ENCODE data around the gene WWOX.

WWOX gene

GRCh38 chr16:78862022-78862421 lies 762.6 kb downstream of the WWOX start:
- DNase-seq (ENCODE audit: low spot score): no peak

GRCh38 chr16:78866521-78866920 lies 767.1 kb downstream of the WWOX start:
- DNase-seq (ENCODE audit: low spot score): no peak

GRCh38 chr16:78869492-78869891 lies 770.0 kb downstream of the WWOX start:
- no peak for DNase-seq (ENCODE audit: low spot score)

- DNase-seq (ENCODE audit: low spot score): no peak
Measured at GRCh38 chr16:78871241-78871640, 771.8 kb downstream of the WWOX start.

GRCh38 chr16:78876671-78877070 lies 777.2 kb downstream of the WWOX start:
- no peak for DNase-seq (ENCODE audit: low spot score)

DNA sequence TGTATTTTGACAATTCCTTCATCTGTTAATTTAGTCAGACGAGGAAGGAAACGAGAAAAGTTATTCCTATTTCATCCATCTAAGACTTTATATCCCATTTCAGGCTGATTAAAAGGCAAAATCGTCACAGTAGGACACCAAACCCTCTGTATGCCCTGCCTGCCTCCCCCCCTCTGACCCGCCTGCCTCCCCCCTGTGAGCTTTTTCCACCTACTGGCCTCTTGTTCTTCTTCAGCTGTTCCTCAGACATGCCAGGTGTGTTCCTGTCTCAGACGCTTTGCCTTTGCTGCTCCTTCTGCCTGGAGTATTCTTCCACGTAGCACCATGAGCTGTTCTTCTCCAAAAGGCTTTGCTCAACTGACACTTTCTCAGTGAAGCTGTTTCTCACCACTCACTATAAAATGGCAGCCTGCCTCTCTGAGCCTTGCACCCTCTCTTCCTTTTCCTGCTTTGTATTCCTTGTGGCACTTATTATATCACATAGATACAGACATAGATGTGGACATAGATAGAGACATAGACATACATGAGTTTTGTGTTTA lies 777.7 kb downstream of the WWOX start:
- no peak for DNase-seq (ENCODE audit: low spot score)

DNA sequence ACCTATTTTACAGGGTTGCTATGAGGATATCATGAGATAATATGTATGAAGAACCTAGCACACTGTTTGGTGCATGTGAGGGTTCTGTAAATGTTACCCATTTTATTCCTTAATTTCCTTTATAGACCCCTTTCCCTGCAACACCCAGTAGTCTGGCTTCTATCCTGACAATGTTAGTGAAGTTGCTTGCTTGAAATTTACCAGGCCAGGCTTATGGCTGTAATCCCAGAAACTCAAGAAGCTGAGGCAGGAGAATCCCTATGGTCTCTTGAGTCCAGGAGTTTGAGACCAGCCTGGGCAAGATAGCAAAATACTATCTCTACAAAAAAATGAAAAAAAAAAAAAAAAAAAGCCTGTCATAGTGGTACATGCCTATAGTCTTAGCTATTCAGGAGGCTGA lies 779.1 kb downstream of the WWOX start:
- DNase-seq (ENCODE audit: low spot score): no peak

- DNase-seq (ENCODE audit: low spot score): no peak
Measured at GRCh38 chr16:78879011-78879410, 779.6 kb downstream of the WWOX start.

DNA sequence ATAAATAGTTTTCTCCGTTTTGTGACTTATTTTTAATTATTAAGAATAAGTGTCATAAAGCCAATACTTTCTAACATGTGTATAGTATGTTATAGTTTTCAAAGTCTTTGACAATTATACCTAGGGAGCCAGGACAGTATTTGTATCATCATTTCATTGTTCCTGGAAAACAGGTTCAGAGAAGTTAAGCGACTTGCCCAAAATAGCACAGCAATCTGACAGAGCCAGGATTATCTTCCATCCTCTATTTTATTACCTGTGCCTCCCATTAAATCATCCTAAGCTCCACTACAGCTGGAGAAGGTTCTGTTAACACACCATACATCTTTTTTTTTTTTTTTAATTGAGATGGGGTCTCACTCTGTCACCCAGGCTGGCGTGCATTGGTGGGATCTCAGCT lies 782.7 kb downstream of the WWOX start:
- no peak for DNase-seq (ENCODE audit: low spot score)

GRCh38 chr16:78882751-78883150 lies 783.3 kb downstream of the WWOX start:
- no peak for DNase-seq (ENCODE audit: low spot score)

DNA sequence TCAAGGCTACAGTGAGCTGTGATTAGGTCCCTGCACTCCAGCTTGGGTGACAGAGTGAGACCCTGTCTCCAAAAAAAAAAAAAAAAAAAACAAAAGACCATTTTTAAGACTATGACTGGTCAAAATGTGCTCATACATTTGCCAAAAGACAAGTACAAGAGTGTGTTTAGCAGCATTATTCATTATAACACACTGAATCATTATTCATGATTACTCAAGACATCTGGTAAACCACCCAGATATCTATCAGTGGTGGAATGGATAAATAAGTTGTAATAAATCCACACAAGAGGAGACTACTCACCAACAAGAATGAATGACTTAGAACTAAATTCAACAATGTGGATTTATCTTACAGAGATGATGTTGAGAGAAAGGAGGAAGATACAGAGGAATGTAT lies 784.8 kb downstream of the WWOX start:
- no peak for DNase-seq (ENCODE audit: low spot score)

DNA sequence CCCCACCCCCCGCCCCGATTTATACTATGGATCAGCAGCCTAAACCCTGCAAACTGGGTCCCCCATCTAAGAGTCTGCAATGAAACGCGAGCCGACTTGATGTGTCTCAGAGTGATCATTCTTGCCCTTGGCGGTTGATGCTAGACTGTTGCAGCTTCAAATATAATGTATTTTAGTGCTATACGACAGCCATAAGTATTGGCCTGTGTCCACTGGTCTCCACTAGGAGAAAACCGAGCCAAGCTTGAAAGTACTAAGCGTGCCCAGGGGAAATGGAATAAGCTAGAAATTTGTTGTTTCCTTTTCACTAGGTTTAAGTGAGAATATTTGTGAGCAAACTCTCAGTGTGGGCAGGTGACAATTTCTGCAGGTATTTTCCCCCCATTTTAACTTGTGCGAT lies 789.9 kb downstream of the WWOX start:
- no peak for DNase-seq (ENCODE audit: low spot score)

DNA sequence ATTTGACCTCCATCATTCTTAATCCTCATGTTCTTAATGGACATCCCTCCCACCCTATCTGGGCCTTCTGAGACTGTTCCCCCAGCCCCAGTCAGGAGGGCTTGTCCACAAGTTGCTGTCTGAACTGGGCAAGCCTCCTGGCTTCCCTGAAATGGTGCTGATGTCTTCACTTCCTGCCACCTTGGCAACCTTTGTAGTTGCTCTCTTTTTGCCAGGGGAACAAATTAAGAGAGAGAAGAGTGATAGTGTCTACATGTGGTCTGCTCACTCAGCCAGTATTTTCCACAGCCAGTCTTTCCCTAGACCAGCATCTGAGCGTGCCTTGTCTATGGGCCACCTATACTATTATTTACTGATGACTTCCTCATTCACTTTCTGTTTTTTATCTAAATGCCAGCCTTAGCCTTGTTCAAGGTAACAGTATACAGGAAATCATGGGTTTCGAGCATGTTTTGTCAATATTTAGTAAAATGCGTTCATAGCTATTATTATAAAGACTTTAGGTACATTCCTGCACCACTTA lies 791.0 kb downstream of the WWOX start:
- DNase-seq (ENCODE audit: low spot score): no peak

GRCh38 chr16:78892951-78893733 lies 793.7 kb downstream of the WWOX start:
- DNase-seq (ENCODE audit: low spot score): no peak

GRCh38 chr16:78894886-78895285 lies 795.4 kb downstream of the WWOX start:
- no peak for DNase-seq (ENCODE audit: low spot score)

DNA sequence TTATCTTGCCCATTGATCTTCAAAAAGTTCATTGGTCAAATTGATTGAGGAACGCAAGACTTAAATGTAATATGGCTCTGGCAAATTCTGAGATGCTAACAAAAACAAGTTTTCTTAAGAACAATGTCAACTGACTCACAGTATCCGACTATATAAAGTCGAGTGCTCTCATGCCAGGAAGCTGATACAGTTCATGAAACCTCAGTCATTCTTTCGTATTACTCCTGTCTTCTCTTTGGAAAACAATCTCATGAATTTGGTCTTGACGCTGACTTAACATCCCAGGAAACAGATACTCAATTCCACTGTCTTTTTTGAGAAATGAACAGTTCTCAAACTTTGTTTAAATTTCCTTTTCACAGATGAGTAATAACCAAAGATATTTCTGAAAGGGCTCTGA lies 796.2 kb downstream of the WWOX start:
- DNase-seq (ENCODE audit: low spot score): no peak

DNA sequence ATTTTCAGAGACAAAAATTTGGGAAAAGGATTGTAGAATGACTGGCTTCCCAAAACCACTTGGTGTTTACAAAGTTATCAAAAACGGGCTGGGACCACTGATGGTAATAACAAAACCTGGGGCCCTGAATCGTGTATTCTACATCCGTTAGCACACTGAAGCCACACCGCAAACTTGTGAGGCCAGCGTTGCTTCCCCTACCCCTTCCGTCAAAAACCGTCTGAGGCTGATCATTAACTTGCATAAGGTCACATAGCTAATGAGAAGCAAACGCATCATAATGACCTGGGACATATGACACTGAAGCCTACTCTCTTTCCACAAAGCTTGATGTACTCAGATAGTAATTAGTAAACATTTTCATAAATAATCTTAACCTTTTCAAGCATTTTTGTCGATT lies 796.8 kb downstream of the WWOX start:
- DNase-seq (ENCODE audit: low spot score): no peak

DNA sequence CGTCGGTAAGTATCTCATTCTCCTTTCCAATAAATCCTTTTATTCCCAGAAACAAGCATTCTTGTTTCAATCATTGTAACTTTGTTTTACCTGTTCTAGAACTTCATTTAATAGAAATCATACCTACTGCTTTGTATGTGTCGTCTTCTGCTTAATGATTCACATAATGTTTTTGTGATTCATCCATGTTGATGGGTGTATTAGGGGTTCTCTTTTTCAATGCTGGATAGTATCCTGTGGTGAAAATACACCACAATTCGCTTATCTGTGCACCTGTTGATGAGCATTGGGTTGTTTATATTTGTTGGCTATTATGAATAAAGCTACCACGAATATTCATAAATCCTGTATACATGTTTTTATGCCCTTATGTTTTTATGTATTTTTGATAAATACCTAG lies 797.8 kb downstream of the WWOX start:
- DNase-seq (ENCODE audit: low spot score): no peak

GRCh38 chr16:78900044-78900811 lies 800.8 kb downstream of the WWOX start:
- DNase-seq (ENCODE audit: low spot score): no peak

GRCh38 chr16:78900966-78901365 lies 801.5 kb downstream of the WWOX start:
- no peak for DNase-seq (ENCODE audit: low spot score)

GRCh38 chr16:78902321-78902720 lies 802.9 kb downstream of the WWOX start:
- DNase-seq (ENCODE audit: low spot score): no peak

GRCh38 chr16:78903237-78903636 lies 803.8 kb downstream of the WWOX start:
- no peak for DNase-seq (ENCODE audit: low spot score)

- no peak for DNase-seq (ENCODE audit: low spot score)
Measured at GRCh38 chr16:78903843-78904242, 804.4 kb downstream of the WWOX start.
